Adipocyte (in vitro differentiated cells): ENCODE results near the gene KRTAP10-1.
A peak's percentile ranks its signal among the peaks of the same experiment; 100 is the strongest.

Source experiments
- DNase-seq: peaks from one replicate; pipeline ENCODE4 v3.0.0-alpha.2; 2015; ENCODE audit warnings: low read depth
- H3K27me3 ChIP-seq: replicated peaks from 2 replicates; pipeline ENCODE4 v1.7.0; 2013; ENCODE audit warnings: mild to moderate bottlenecking, low read length, moderate library complexity; ENCODE audit not compliant: control insufficient read depth, insufficient read depth
- H3K36me3 ChIP-seq: 2 replicates; pipeline ENCODE4 v1.7.0; 2013; ENCODE audit warnings: low read length, mild to moderate bottlenecking, moderate library complexity; ENCODE audit not compliant: control insufficient read depth, insufficient read depth, severe bottlenecking
- H3K4me1 ChIP-seq: 2 replicates; pipeline ENCODE4 v1.7.0; 2013; ENCODE audit warnings: mild to moderate bottlenecking, low read length, moderate library complexity; ENCODE audit not compliant: control insufficient read depth, insufficient read depth
- H3K4me3 ChIP-seq: 2 replicates; pipeline ENCODE4 v1.7.0; 2013; ENCODE audit warnings: mild to moderate bottlenecking, low read length, moderate library complexity
- H3K9ac ChIP-seq: 2 replicates; pipeline ENCODE4 v1.7.0; 2013; ENCODE audit warnings: mild to moderate bottlenecking, low read length, moderate library complexity
- H3K9me3 ChIP-seq: 2 replicates; pipeline ENCODE4 v1.7.0; 2013; ENCODE audit warnings: mild to moderate bottlenecking, low read length, moderate library complexity; ENCODE audit not compliant: control insufficient read depth

KRTAP10-1 gene

DNA sequence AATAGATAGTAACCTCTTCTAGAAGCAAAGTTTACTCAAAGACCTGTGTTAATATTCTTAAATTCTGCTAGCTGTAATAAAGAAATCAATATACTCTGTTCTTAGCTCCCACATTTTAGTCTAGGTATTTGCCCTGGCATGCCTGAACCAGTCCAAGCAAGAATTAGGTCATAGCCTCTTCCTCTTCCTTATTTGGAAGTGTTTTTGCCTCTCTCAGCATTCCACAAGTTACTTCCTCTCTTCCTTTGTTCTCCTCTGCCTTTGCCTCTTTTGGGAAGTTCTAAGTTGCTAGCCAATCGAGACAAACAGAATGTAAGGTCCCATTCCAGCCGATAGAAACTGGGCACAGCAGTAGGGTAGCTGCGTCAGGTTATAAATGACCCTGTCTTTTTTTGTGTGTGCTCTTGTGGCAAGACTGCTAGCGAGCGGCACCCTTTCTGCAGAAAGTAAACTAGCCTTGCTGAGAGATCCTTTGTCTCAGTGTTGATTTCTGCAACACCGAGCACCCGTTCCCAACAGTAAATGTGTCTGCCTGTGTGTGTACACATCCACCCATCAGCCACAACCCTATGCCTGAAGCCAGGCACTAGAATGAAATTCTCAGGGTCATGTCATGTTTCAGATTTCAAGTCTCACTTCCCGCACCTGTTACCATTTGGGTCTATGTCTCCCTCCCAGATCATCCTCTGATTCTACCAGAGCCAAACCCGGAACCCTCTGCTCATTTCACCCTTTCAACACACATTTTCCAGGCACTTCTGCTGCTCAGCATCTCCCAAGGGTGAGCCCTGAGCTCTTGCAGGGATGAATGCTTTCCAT is 47.2 kb downstream of the KRTAP10-1 start:
- DNase-seq, result no peak
- Histone ChIP-seq H3K4me3 (peak overlapping the region; percentile 3), H3K9me3 (peaks cover 23% of the 10 kb centered on the region), H3K27me3 (peaks cover 7% of the 10 kb centered on the region), H3K9ac (no peak overlapping the region), H3K4me1 (peaks cover 17% of the 10 kb centered on the region), H3K36me3 (no peaks in the 10 kb centered on the region)

DNA sequence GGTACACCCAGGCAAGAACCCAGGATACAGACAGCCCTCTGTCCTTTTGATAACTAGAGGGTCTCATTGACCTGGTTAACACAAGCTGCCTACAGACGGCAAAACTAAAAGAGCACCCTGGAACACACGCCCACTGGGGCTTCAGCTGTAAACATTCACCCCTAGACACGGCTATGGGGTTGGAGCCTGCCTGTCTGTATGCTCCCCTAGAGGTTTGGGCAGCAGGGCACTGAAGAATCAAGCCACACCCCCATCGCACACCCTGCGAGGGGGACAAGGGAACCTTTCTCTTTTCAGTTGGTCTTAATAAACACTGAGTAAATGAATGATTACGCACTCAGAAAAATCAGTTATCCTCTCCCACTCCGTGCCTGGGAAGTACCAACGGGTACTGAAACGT is 49.2 kb downstream of the KRTAP10-1 start:
- no peaks in the 10 kb centered on the region for H3K4me1 ChIP-seq
- H3K9ac ChIP-seq, result no peak overlapping the region
- no peak for DNase-seq
- H3K27me3 ChIP-seq, result peaks cover 10% of the 10 kb centered on the region
- peaks cover 23% of the 10 kb centered on the region for H3K9me3 ChIP-seq
- no peaks in the 10 kb centered on the region for H3K36me3 ChIP-seq
- no peak overlapping the region for H3K4me3 ChIP-seq

DNA sequence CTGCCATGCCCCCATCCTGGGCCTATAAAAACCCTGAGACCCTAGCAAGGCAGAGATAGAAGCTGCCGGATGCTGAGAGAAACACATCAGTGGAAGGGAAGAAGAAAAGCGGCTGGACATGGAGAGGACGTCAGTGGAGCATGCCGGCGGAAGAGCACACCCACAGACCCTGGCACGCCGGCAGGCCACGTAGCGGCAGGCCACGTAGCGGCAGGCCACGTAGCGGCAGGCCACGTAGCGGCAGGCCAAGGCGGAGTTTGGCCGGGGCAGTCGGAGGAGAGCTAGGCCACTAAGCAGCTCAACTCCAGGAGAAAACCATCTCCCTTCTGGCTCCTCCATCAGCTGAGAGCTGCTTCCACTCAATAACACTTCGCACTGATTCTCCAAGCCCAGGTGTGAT is 49.6 kb downstream of the KRTAP10-1 start:
- Histone ChIP-seq H3K4me3 (no peak overlapping the region), H3K4me1 (no peaks in the 10 kb centered on the region), H3K9me3 (peaks cover 23% of the 10 kb centered on the region), H3K27me3 (peaks cover 11% of the 10 kb centered on the region), H3K36me3 (no peaks in the 10 kb centered on the region), H3K9ac (no peak overlapping the region)
- DNase-seq, result no peak

DNA sequence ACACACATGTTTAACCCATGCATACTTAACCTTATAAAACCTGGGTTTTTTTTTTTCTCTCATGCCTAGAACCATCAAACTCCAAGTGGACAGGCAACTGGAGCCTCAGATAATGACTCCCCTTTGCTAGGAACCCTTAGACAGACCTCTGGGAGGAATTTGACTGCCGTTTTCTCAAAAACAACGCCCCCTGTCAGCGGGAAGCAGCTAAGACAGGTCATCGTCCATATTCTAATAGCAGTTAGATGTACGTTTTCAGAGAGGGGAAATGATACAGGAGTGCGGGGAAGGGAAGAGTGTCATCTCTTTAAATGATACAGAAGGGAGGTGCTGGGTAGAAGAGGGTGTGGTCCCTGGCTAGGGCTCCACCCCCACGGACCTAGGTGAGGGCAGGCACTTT is 50.0 kb downstream of the KRTAP10-1 start:
- Histone ChIP-seq H3K27me3 (peaks cover 11% of the 10 kb centered on the region), H3K36me3 (no peaks in the 10 kb centered on the region), H3K9me3 (peaks cover 23% of the 10 kb centered on the region), H3K4me3 (no peak overlapping the region), H3K9ac (no peak overlapping the region), H3K4me1 (no peaks in the 10 kb centered on the region)
- no peak for DNase-seq
